GM23338 (cell line): Measurements from ENCODE around the gene CEBPZOS. TPM values are rescaled to one million over a fixed set of nuclear protein-coding genes. Genes with fewer than 3 reads are reported as not detected.

ENCODE experiments used
- ATAC-seq: fragments of 200-7000 bp; cut with Tn5 transposase; 3 replicates; pipeline ENCODE4 v1.9.1; 2020
- DNase-seq: peaks from one replicate; pipeline ENCODE4 v3.0.0-alpha.2; 2015; ENCODE audit warnings: low spot score
- H2AFZ ChIP-seq: fragments of 200-600 bp; sonication (generic); 2 replicates; pipeline ENCODE4 v1.8.0; 2016; ENCODE audit warnings: antibody characterized with exemption, mild to moderate bottlenecking, moderate library complexity
- H3F3A ChIP-seq: fragments of 200-600 bp; sonication (generic); replicated peaks from 2 replicates; pipeline ENCODE4 v1.8.0; 2017; ENCODE audit warnings: antibody characterized with exemption, mixed run types, low read depth
- H3K27ac ChIP-seq: fragments of 200-600 bp; sonication (generic); 2 replicates; pipeline ENCODE4 v1.6.1; 2016; ENCODE audit warnings: low read depth
- H3K27me3 ChIP-seq: fragments of 200-600 bp; sonication (generic); 2 replicates; pipeline ENCODE4 v1.8.0; 2016; ENCODE audit warnings: mild to moderate bottlenecking, mixed run types, moderate library complexity; ENCODE audit not compliant: insufficient read depth
- H3K36me3 ChIP-seq: fragments of 200-600 bp; sonication (generic); 2 replicates; pipeline ENCODE4 v1.8.0; 2016; ENCODE audit warnings: mild to moderate bottlenecking; ENCODE audit not compliant: insufficient read depth
- H3K4me1 ChIP-seq: fragments of 200-600 bp; sonication (generic); 2 replicates; pipeline ENCODE4 v1.8.0; 2016; ENCODE audit warnings: mild to moderate bottlenecking, moderate library complexity; ENCODE audit not compliant: insufficient read depth
- H3K4me2 ChIP-seq: fragments of 200-600 bp; sonication (generic); 2 replicates; pipeline ENCODE4 v1.7.1; 2017; ENCODE audit warnings: mixed run types
- H3K4me3 ChIP-seq: fragments of 200-600 bp; sonication (generic); 2 replicates; pipeline ENCODE4 v1.6.1; 2016; ENCODE audit warnings: mixed run types
- H3K79me2 ChIP-seq: fragments of 200-600 bp; sonication (generic); replicated peaks from 2 replicates; pipeline ENCODE4 v1.8.0; 2017; ENCODE audit warnings: mild to moderate bottlenecking; ENCODE audit not compliant: insufficient read depth
- H3K9me2 ChIP-seq: fragments of 200-600 bp; sonication (generic); 2 replicates; pipeline ENCODE4 v1.8.0; 2017; ENCODE audit not compliant: insufficient read depth
- H4K20me1 ChIP-seq: fragments of 200-600 bp; sonication (generic); replicated peaks from 2 replicates; pipeline ENCODE4 v1.8.0; 2017; ENCODE audit warnings: mild to moderate bottlenecking; ENCODE audit not compliant: insufficient read depth
- H3K27ac Mint-ChIP-seq: 2 replicates; pipeline ENCODE4 v1.8.0; 2020; ENCODE audit warnings: inconsistent platforms, mild to moderate bottlenecking, moderate library complexity, mixed read lengths
- H3K27me3 Mint-ChIP-seq: 3 replicates; pipeline ENCODE4 v1.8.0; 2022; ENCODE audit warnings: low read depth, mild to moderate bottlenecking, moderate library complexity, mixed read lengths, inconsistent platforms; ENCODE audit not compliant: insufficient read depth, poor library complexity
- H3K36me3 Mint-ChIP-seq: 3 replicates; pipeline ENCODE4 v1.8.0; 2021; ENCODE audit warnings: low read depth, mild to moderate bottlenecking, inconsistent platforms, moderate library complexity, mixed read lengths
- H3K4me1 Mint-ChIP-seq: 3 replicates; pipeline ENCODE4 v1.8.0; 2020; ENCODE audit warnings: mild to moderate bottlenecking, inconsistent platforms, mixed read lengths
- H3K4me3 Mint-ChIP-seq: 3 replicates; pipeline ENCODE4 v1.8.0; 2021; ENCODE audit warnings: moderate library complexity, mild to moderate bottlenecking, inconsistent platforms, mixed read lengths
- H3K9me3 Mint-ChIP-seq: 3 replicates; pipeline ENCODE4 v1.8.0; 2020; ENCODE audit warnings: moderate library complexity, mild to moderate bottlenecking, inconsistent platforms, mixed read lengths
- CREB1 ChIP-seq: fragments of 250-450 bp; sonication (Bioruptor Pico); IDR thresholded peaks from 2 replicates; pipeline ENCODE4 v1.5.0; 2020; ENCODE audit warnings: low read depth, mild to moderate bottlenecking, moderate library complexity
- EZH2 ChIP-seq: fragments of 200-600 bp; sonication (generic); IDR thresholded peaks from one replicate; pipeline ENCODE4 v1.8.0; 2017; ENCODE audit warnings: antibody characterized with exemption, mild to moderate bottlenecking, low read depth; ENCODE audit not compliant: unreplicated experiment
- EZH2phosphoT487 ChIP-seq: fragments of 200-600 bp; sonication (generic); IDR thresholded peaks from one replicate; pipeline ENCODE4 v1.8.1; 2018; ENCODE audit warnings: antibody characterized with exemption; ENCODE audit not compliant: unreplicated experiment
- NANOG ChIP-seq: IDR thresholded peaks from 2 replicates; pipeline ENCODE4 v1.6.1; 2016; ENCODE audit warnings: antibody characterized with exemption, borderline replicate concordance
- POLR2AphosphoS5 ChIP-seq: IDR thresholded peaks from 2 replicates; pipeline ENCODE4 v1.6.1; 2016; ENCODE audit warnings: antibody characterized with exemption, low read depth
- REST ChIP-seq: IDR thresholded peaks from one replicate; pipeline ENCODE4 v1.6.1; 2018; ENCODE audit warnings: antibody characterized with exemption; ENCODE audit not compliant: unreplicated experiment
- ZNF114 ChIP-seq: fragments of 250-450 bp; sonication (Bioruptor Pico); IDR thresholded peaks from 2 replicates; pipeline ENCODE4 v1.5.0; 2020; ENCODE audit warnings: mild to moderate bottlenecking, moderate library complexity
- ZNF331 ChIP-seq: fragments of 250-450 bp; sonication (Bioruptor Pico); IDR thresholded peaks from 2 replicates; pipeline ENCODE4 v1.5.0; 2020; ENCODE audit warnings: low read depth, mild to moderate bottlenecking, moderate library complexity
- ZNF462 ChIP-seq: fragments of 250-450 bp; sonication (Bioruptor Pico); IDR thresholded peaks from 2 replicates; pipeline ENCODE4 v1.5.0; 2020; ENCODE audit warnings: mild to moderate bottlenecking, moderate library complexity
- polyA plus RNA-seq: library from polyadenylated mRNA; unstranded; fragments of >200 nt; fragmentation: Nextera tagmentation; extraction: Ambion mirVana; gene quantifications from 2 replicates; pipeline ENCODE4 v1.2.1, GENCODE V29; 2016
- total RNA-seq: library from RNA; depleted of rRNA; stranded (reverse); fragments of >200 nt; shearing (Covaris generic); gene quantifications from 2 replicates; pipeline ENCODE4 v1.2.3, GENCODE V29; 2014
- TF ChIP-seq, protein P1 (sequence below): IDR thresholded peaks from 2 replicates; pipeline ENCODE4 v1.6.1; 2016; ENCODE audit warnings: antibody characterized with exemption

The CEBPZOS gene
- total and polyA plus RNA-seq, 2 experiments from 2014 or later = 83.6 to 191 TPM

DNA sequence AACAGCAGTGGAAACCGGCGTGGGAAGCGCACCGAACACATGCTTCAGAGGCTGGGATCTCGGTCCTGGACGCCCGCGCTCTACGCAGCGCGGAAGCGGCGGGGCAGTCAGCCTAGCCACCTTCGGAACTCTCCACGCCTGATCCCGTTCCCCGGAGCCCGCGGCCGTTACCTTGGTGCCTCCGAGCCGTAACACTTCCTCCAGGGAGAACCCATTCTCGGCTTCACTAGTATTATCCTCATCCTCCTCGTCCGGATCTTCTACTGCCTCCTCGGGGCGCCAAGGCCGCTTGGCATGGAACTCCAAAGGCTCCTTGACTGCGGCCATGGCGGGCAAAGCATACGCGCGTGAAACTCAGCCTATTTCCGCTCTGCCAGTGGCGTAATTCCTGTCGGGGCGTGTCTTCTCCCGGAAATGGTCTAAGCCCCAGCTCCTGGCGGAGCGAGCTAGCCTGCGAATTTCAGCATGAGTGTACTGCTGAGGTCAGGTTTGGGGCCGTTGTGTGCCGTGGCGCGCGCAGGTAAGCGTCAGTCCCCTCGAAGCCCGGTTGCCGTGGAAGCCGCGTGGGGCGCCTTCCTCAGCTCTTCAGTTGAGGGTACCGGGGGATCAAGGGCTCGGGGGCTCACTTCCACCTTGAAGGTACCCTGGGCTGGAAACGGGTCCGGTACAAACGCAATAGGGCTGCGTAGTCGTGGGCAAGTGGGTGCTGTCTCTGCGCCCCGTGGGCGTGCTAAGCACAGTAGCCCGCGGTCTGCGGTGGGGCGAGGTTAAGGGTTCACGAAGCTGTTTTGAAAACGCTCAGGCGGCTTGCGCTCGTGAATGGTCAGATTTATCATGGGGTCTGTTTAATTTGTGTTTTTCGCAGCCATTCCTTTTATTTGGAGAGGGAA, 35.2 kb downstream of the CEBPZOS start, which contains the start of the genes CEBPZ and NDUFAF7:
TSS of gene CEBPZ (minus strand) at position 356 of the 890 bp plus-strand sequence. CDS start at position 327, 29 bp downstream.
TSS of gene NDUFAF7 (plus strand) at position 418 of the 890 bp plus-strand sequence. CDS start at position 466, 48 bp downstream.
- Histone ChIP-seq H3K4me1 (peaks cover 54% of the 10 kb centered on the region), H3K27ac (peak within 1 kb of the TSS; percentile 76), H3K4me3 (peak within 1 kb of the TSS; percentile 95), H3F3A (peaks cover 25% of the 10 kb centered on the region), H2AFZ (peak within 1 kb of the TSS; percentile 77), H4K20me1 (peaks cover 18% of the 10 kb centered on the region), H3K4me2 (peak within 1 kb of the TSS; percentile 86), H3K27me3 (no peaks in the 10 kb centered on the region), H3K9me2 (peaks cover 5% of the 10 kb centered on the region; the same call in 1 of the 2 replicates), H3K79me2 (peaks cover 100% of the 10 kb centered on the region), H3K36me3 (peaks cover 19% of the 10 kb centered on the region)
- no peak within 1 kb of the TSS for H3K27ac Mint-ChIP-seq
- no peaks in the 10 kb centered on the region for H3K9me3 Mint-ChIP-seq
- H3K4me3 Mint-ChIP-seq = no peak within 1 kb of the TSS
- TF ChIP-seq, protein P1, sequence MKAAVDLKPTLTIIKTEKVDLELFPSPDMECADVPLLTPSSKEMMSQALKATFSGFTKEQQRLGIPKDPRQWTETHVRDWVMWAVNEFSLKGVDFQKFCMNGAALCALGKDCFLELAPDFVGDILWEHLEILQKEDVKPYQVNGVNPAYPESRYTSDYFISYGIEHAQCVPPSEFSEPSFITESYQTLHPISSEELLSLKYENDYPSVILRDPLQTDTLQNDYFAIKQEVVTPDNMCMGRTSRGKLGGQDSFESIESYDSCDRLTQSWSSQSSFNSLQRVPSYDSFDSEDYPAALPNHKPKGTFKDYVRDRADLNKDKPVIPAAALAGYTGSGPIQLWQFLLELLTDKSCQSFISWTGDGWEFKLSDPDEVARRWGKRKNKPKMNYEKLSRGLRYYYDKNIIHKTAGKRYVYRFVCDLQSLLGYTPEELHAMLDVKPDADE = no peak; the same call in 1 of the 2 replicates
- peak; percentile 92 for TF ChIP-seq POLR2AphosphoS5
- TF ChIP-seq NANOG = no peak
- peak; percentile 80 for TF ChIP-seq CREB1
- TF ChIP-seq ZNF331 (CRISPR knock-in tag) = no peak
- no peak for TF ChIP-seq EZH2phosphoT487
- TF ChIP-seq ZNF462 (CRISPR knock-in tag) = no peak
- TF ChIP-seq EZH2 = no peak
- TF ChIP-seq REST = no peak
- no peak for TF ChIP-seq ZNF114 (CRISPR knock-in tag)
- peaks cover 31% of the 10 kb centered on the region for H3K4me1 Mint-ChIP-seq
- ATAC-seq (peak; percentile 95), DNase-seq (peak; percentile 94)
- peaks cover 52% of the 10 kb centered on the region for H3K36me3 Mint-ChIP-seq
- H3K27me3 Mint-ChIP-seq = no peaks in the 10 kb centered on the region
